ENCODE results near the gene PEDS1. TPM values are rescaled to one million over a fixed set of nuclear protein-coding genes. Genes with fewer than 3 reads are reported as not detected.

Gene PEDS1
- total RNA-seq, 1 experiment from 2014 or later: 35.6 TPM

DNA sequence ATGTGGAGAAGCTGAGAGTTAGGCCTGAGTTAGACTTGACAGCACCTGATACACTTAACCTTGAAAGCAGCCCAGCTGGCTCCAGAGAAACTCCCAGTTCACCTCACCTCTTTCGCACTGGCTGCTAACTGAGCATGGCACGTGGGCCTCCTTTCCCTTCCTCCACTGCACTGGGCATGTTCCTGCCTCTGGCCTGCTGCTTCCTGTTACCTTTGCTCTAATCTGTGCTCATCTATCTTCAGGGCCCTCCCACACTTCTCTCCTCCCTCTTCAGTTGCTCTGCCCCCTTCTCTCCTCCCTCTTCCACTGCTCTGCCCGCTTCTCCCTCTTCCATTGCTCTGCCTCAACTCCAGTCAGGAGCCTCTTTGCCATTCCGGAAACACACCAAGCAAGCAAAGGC is 26.9 kb downstream of the PEDS1 start (continued):
- TF ChIP-seq, protein P1, sequence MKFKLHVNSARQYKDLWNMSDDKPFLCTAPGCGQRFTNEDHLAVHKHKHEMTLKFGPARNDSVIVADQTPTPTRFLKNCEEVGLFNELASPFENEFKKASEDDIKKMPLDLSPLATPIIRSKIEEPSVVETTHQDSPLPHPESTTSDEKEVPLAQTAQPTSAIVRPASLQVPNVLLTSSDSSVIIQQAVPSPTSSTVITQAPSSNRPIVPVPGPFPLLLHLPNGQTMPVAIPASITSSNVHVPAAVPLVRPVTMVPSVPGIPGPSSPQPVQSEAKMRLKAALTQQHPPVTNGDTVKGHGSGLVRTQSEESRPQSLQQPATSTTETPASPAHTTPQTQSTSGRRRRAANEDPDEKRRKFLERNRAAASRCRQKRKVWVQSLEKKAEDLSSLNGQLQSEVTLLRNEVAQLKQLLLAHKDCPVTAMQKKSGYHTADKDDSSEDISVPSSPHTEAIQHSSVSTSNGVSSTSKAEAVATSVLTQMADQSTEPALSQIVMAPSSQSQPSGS (CRISPR knock-in tag; IDR thresholded peaks at IDR 0.05; ENCODE audit: borderline replicate concordance, low read depth): no peak

DNA sequence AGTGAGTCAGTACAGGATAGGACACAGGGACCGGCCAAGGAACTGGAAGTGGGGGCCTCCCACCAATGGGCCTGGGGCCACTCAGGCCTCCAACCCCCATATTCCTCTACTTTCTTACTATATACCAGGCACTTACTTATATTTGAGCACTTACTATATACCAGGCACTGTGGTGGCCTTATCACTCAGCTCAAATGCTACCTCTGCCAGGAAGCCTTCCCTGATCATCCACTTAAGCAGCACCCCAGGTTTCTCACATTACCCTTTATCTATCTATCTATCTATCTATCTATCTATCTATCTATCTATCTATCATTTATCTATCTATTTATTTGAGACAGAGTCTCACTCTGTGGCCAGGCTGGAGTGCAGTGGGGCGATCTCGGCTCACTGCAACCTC is 28.2 kb downstream of the PEDS1 start:
- ChIA-PET CTCF (no interaction called here), POLR2A (no interaction called here)
- peaks cover 68% of the 10 kb centered on the region for H3K36me3 Mint-ChIP-seq
- peaks cover 6% of the 10 kb centered on the region; the same call in 1 of the 2 replicates for H3K4me1 Mint-ChIP-seq
- H3K4me3 Mint-ChIP-seq: no peak overlapping the region
- H3K27me3 Mint-ChIP-seq (ENCODE audit: low read depth): no peaks in the 10 kb centered on the region
- ATAC-seq: no peak
- TF ChIP-seq, protein P2, sequence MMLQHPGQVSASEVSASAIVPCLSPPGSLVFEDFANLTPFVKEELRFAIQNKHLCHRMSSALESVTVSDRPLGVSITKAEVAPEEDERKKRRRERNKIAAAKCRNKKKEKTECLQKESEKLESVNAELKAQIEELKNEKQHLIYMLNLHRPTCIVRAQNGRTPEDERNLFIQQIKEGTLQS (CRISPR knock-in tag; conservative IDR thresholded peaks at IDR 0.05): no peak
- TF ChIP-seq, protein P3, sequence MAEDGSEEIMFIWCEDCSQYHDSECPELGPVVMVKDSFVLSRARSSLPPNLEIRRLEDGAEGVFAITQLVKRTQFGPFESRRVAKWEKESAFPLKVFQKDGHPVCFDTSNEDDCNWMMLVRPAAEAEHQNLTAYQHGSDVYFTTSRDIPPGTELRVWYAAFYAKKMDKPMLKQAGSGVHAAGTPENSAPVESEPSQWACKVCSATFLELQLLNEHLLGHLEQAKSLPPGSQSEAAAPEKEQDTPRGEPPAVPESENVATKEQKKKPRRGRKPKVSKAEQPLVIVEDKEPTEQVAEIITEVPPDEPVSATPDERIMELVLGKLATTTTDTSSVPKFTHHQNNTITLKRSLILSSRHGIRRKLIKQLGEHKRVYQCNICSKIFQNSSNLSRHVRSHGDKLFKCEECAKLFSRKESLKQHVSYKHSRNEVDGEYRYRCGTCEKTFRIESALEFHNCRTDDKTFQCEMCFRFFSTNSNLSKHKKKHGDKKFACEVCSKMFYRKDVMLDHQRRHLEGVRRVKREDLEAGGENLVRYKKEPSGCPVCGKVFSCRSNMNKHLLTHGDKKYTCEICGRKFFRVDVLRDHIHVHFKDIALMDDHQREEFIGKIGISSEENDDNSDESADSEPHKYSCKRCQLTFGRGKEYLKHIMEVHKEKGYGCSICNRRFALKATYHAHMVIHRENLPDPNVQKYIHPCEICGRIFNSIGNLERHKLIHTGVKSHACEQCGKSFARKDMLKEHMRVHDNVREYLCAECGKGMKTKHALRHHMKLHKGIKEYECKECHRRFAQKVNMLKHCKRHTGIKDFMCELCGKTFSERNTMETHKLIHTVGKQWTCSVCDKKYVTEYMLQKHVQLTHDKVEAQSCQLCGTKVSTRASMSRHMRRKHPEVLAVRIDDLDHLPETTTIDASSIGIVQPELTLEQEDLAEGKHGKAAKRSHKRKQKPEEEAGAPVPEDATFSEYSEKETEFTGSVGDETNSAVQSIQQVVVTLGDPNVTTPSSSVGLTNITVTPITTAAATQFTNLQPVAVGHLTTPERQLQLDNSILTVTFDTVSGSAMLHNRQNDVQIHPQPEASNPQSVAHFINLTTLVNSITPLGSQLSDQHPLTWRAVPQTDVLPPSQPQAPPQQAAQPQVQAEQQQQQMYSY (CRISPR knock-in tag; IDR thresholded peaks at IDR 0.05): no peak
- TF ChIP-seq, protein P4, sequence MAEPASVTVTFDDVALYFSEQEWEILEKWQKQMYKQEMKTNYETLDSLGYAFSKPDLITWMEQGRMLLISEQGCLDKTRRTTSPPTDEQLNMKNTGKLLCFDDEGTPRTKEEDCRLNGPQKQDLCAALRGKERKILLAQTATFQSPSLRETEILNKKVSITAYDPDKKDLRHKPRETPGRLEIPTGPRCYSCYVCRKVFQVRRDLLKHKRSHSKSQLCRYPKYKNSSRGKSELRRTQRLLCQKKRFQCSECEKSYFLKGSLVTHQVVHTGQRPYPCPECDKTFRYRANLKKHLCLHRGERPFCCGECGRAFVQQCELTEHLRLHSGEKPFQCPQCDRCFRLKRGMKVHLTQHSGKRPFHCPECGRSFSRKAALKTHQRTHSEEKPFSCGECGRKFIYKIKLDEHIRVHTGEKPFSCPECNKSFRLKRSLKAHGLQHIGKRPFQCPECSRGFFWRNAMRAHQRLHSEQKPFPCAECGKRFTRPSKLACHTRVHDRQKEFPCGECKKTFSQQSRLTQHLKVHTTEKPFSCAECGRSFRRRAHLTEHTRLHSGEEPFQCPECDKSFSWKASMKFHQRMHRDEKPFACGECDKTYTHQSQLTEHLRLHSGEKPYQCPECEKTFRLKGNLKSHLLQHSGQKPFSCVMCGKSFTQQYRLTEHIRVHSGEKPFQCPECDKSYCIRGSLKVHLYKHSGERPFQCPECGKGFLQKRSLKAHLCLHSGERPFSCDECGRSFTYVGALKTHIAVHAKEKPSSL (CRISPR knock-in tag; conservative IDR thresholded peaks at IDR 0.05): no peak
- TF ChIP-seq SP1 (CRISPR knock-in tag; conservative IDR thresholded peaks at IDR 0.05): no peak
- no peak for DNase-seq (ENCODE audit: low spot score)
- H3K27ac Mint-ChIP-seq: no peak overlapping the region
- H3K9me3 Mint-ChIP-seq: peaks cover 6% of the 10 kb centered on the region; the same call in 1 of the 2 replicates

DNA sequence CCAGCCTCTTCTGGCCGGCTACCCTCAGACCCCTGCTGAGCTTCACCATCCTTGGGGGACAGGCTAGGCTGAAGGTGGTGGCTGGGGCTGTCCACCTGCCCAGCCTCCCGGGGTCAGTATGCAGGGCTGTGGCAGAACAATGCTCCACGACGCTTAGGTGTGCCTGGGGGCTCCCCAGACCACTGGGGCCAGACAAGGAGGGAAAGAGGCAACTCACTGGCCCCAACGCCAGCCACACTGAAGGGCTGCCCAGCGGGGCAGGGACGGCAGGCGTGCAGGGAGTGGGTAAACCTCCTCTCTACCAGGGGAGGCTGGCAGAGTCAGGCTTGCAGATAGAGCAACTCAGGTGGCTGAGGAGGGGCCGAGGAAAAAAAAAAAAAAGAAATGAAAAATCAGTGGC is 29.0 kb downstream of the PEDS1 start:
- DNase-seq (ENCODE audit: low spot score) (no peak), ATAC-seq (no peak)
- POLR2A ChIA-PET: no interaction called here
- peaks cover 3% of the 10 kb centered on the region; the same call in 1 of the 2 replicates for H3K4me1 Mint-ChIP-seq
- TF ChIP-seq, protein P5, sequence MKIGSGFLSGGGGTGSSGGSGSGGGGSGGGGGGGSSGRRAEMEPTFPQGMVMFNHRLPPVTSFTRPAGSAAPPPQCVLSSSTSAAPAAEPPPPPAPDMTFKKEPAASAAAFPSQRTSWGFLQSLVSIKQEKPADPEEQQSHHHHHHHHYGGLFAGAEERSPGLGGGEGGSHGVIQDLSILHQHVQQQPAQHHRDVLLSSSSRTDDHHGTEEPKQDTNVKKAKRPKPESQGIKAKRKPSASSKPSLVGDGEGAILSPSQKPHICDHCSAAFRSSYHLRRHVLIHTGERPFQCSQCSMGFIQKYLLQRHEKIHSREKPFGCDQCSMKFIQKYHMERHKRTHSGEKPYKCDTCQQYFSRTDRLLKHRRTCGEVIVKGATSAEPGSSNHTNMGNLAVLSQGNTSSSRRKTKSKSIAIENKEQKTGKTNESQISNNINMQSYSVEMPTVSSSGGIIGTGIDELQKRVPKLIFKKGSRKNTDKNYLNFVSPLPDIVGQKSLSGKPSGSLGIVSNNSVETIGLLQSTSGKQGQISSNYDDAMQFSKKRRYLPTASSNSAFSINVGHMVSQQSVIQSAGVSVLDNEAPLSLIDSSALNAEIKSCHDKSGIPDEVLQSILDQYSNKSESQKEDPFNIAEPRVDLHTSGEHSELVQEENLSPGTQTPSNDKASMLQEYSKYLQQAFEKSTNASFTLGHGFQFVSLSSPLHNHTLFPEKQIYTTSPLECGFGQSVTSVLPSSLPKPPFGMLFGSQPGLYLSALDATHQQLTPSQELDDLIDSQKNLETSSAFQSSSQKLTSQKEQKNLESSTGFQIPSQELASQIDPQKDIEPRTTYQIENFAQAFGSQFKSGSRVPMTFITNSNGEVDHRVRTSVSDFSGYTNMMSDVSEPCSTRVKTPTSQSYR (CRISPR knock-in tag; IDR thresholded peaks at IDR 0.05): no peak
- H3K9me3 Mint-ChIP-seq: peaks cover 6% of the 10 kb centered on the region; the same call in 1 of the 2 replicates
- H3K4me3 Mint-ChIP-seq: no peak overlapping the region
- no peak overlapping the region for H3K27ac Mint-ChIP-seq
- 0 out of 2 replicates have a peak, but pooled peaks cover under 1% of the 10 kb centered on the region for H3K27me3 Mint-ChIP-seq (ENCODE audit: low read depth)
- CTCF ChIA-PET: no interaction called here
- H3K36me3 Mint-ChIP-seq: peaks cover 61% of the 10 kb centered on the region

DNA sequence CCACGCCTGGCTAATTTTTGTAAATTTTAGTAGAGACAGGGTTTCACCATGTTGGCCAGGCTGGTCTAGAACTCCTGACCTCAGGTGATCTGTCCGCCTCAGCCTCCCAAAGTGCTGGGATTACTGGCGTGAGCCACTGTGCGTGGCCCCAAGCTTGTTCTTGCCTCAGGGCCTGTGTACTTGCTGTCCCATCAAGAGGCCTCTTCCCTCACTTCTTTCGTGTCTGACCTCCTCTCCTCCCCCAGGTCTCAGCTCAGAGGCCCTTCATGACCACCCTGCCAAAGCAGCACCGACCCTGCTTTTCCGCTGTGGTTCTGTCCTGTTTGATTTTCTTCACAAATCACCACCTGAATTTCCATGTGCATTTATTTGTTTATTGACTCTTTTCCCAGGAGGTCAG is 30.1 kb downstream of the PEDS1 start:
- Mint-ChIP-seq H3K27me3 (ENCODE audit: low read depth) (0 out of 2 replicates have a peak, but pooled peaks cover 2% of the 10 kb centered on the region), H3K36me3 (peaks cover 52% of the 10 kb centered on the region), H3K4me1 (peaks cover 3% of the 10 kb centered on the region; the same call in 1 of the 2 replicates), H3K27ac (0 out of 2 replicates have a peak overlapping the region, but pooled peaks have one; percentile 7), H3K4me3 (no peak overlapping the region), H3K9me3 (peaks cover 6% of the 10 kb centered on the region; the same call in 1 of the 2 replicates)
- CTCF ChIA-PET: interaction anchor here (1.1 to 6.1 kb wide), 4 partner anchors 11 to 56 kb away, joined by 8 to 146 read pairs (median 56); partner anchors contain the start of gene PEDS1
- POLR2A ChIA-PET: no interaction called here
- no peak for DNase-seq (ENCODE audit: low spot score)
- no peak for ATAC-seq
- TF ChIP-seq, protein P6, sequence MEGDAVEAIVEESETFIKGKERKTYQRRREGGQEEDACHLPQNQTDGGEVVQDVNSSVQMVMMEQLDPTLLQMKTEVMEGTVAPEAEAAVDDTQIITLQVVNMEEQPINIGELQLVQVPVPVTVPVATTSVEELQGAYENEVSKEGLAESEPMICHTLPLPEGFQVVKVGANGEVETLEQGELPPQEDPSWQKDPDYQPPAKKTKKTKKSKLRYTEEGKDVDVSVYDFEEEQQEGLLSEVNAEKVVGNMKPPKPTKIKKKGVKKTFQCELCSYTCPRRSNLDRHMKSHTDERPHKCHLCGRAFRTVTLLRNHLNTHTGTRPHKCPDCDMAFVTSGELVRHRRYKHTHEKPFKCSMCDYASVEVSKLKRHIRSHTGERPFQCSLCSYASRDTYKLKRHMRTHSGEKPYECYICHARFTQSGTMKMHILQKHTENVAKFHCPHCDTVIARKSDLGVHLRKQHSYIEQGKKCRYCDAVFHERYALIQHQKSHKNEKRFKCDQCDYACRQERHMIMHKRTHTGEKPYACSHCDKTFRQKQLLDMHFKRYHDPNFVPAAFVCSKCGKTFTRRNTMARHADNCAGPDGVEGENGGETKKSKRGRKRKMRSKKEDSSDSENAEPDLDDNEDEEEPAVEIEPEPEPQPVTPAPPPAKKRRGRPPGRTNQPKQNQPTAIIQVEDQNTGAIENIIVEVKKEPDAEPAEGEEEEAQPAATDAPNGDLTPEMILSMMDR (IDR thresholded peaks at IDR 0.05): no peak
- TF ChIP-seq ZNF671 (CRISPR knock-in tag; IDR thresholded peaks at IDR 0.05) (no peak), FOXK1 (CRISPR knock-in tag; IDR thresholded peaks at IDR 0.05) (no peak), FOXP1 (CRISPR knock-in tag; IDR thresholded peaks at IDR 0.05; ENCODE audit: borderline replicate concordance) (no peak), ELF4 (CRISPR knock-in tag; IDR thresholded peaks at IDR 0.05; ENCODE audit: low read depth) (no peak), NR3C1 (CRISPR knock-in tag; conservative IDR thresholded peaks at IDR 0.05; ENCODE audit: low read depth) (no peak), ZNF121 (CRISPR knock-in tag; IDR thresholded peaks at IDR 0.05) (no peak), GRHL2 (CRISPR knock-in tag; IDR thresholded peaks at IDR 0.05; ENCODE audit: insufficient replicate concordance, severe bottlenecking) (no peak)
- TF ChIP-seq, protein P7, sequence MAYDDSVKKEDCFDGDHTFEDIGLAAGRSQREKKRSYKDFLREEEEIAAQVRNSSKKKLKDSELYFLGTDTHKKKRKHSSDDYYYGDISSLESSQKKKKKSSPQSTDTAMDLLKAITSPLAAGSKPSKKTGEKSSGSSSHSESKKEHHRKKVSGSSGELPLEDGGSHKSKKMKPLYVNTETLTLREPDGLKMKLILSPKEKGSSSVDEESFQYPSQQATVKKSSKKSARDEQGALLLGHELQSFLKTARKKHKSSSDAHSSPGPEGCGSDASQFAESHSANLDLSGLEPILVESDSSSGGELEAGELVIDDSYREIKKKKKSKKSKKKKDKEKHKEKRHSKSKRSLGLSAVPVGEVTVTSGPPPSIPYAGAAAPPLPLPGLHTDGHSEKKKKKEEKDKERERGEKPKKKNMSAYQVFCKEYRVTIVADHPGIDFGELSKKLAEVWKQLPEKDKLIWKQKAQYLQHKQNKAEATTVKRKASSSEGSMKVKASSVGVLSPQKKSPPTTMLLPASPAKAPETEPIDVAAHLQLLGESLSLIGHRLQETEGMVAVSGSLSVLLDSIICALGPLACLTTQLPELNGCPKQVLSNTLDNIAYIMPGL (CRISPR knock-in tag; IDR thresholded peaks at IDR 0.05): no peak
